Activated CD4-positive, alpha-beta T cell treated with anti-CD3 and anti-CD28 coated beads for 24 hours (primary cell): ENCODE data around the gene RAMP1.

Experiments
- DNase-seq, 2 donors: peaks; one replicate each; pipeline ENCODE4 v3.0.0-alpha.2; 2020; ENCODE audit warnings: low read depth in 2 of 2

Gene RAMP1

GRCh38 chr2:237895544-237896506 is 36.4 kb downstream of the RAMP1 start:
- no peak for DNase-seq

GRCh38 chr2:237896507-237896892 is 37.1 kb downstream of the RAMP1 start:
- DNase-seq: no peak

GRCh38 chr2:237896956-237897355 is 37.5 kb downstream of the RAMP1 start:
- no peak for DNase-seq

- DNase-seq: no peak
These were observed 38.6 kb downstream of the RAMP1 start for GRCh38 chr2:237898057-237898414.

- no peak for DNase-seq
These were observed 41.7 kb downstream of the RAMP1 start for GRCh38 chr2:237900891-237901831.

GRCh38 chr2:237901932-237902850 is 42.8 kb downstream of the RAMP1 start:
- no peak for DNase-seq

GRCh38 chr2:237904831-237905599 is 45.6 kb downstream of the RAMP1 start:
- no peak for DNase-seq

GRCh38 chr2:237907144-237907543 is 47.7 kb downstream of the RAMP1 start:
- DNase-seq: no peak

GRCh38 chr2:237909075-237909695 is 49.8 kb downstream of the RAMP1 start:
- no peak for DNase-seq

- no peak for DNase-seq
These were observed 50.5 kb downstream of the RAMP1 start for GRCh38 chr2:237909801-237910475.

GRCh38 chr2:237910576-237911362 is 51.3 kb downstream of the RAMP1 start:
- no peak for DNase-seq

GRCh38 chr2:237911363-237912017 is 52.1 kb downstream of the RAMP1 start:
- no peak for DNase-seq

- DNase-seq: no peak
These were observed 53.1 kb downstream of the RAMP1 start for GRCh38 chr2:237912271-237913192.

GRCh38 chr2:237913193-237913917 is 53.9 kb downstream of the RAMP1 start:
- no peak for DNase-seq

- DNase-seq: no peak
These were observed 56.2 kb downstream of the RAMP1 start for GRCh38 chr2:237915576-237915975.

GRCh38 chr2:237916296-237916695 is 56.9 kb downstream of the RAMP1 start:
- no peak for DNase-seq
